OCI-LY1 (cell line): ENCODE data around the gene FUBP1.

ENCODE experiments used
- H2AFZ ChIP-seq: fragments of 200-600 bp; sonication (generic), shearing (Covaris generic); 2 replicates; pipeline ENCODE4 v1.6.0; 2014; ENCODE audit warnings: antibody characterized with exemption, mild to moderate bottlenecking, low read length
- H3F3A ChIP-seq: fragments of 200-600 bp; sonication (generic), shearing (Covaris generic); 2 replicates; pipeline ENCODE4 v1.6.0; 2014; ENCODE audit warnings: mild to moderate bottlenecking, antibody characterized with exemption, low read length, moderate library complexity; ENCODE audit not compliant: insufficient read depth
- H3K27ac ChIP-seq: fragments of 200-600 bp; sonication (generic); 2 replicates; pipeline ENCODE4 v1.5.1; 2014; ENCODE audit warnings: low read length, mixed run types, mild to moderate bottlenecking, low read depth; ENCODE audit not compliant: poor library complexity, severe bottlenecking
- H3K27me3 ChIP-seq: fragments of 200-600 bp; sonication (generic); 2 replicates; pipeline ENCODE4 v1.6.0; 2014; ENCODE audit warnings: antibody characterized with exemption, mild to moderate bottlenecking, low read length, moderate library complexity; ENCODE audit not compliant: insufficient read depth
- H3K36me3 ChIP-seq: fragments of 200-600 bp; sonication (generic); 2 replicates; pipeline ENCODE4 v1.6.1; 2014; ENCODE audit warnings: mild to moderate bottlenecking, antibody characterized with exemption, low read length, moderate library complexity, mixed read lengths; ENCODE audit not compliant: insufficient read depth
- H3K4me1 ChIP-seq: fragments of 200-600 bp; sonication (generic); 2 replicates; pipeline ENCODE4 v1.5.1; 2014; ENCODE audit warnings: mild to moderate bottlenecking, low read length, moderate library complexity; ENCODE audit not compliant: insufficient read depth, severe bottlenecking
- H3K4me2 ChIP-seq: fragments of 200-600 bp; sonication (generic), shearing (Covaris generic); 2 replicates; pipeline ENCODE4 v1.6.1; 2014; ENCODE audit warnings: low read length
- H3K4me3 ChIP-seq: fragments of 200-600 bp; sonication (generic); 2 replicates; pipeline ENCODE4 v1.5.1; 2014; ENCODE audit warnings: low read length, low read depth, mild to moderate bottlenecking, mixed read lengths; ENCODE audit not compliant: poor library complexity, severe bottlenecking
- H3K79me2 ChIP-seq: fragments of 200-600 bp; shearing (Covaris generic); 2 replicates; pipeline ENCODE4 v1.6.1; 2016; ENCODE audit warnings: mixed run types, low read length, mixed read lengths; ENCODE audit not compliant: insufficient read depth
- H3K9ac ChIP-seq: fragments of 200-600 bp; sonication (generic), shearing (Covaris generic); 2 replicates; pipeline ENCODE4 v1.6.1; 2014; ENCODE audit warnings: mild to moderate bottlenecking, low read length, mixed read lengths
- H3K9me2 ChIP-seq: fragments of 200-600 bp; sonication (generic), shearing (Covaris generic); 2 replicates; pipeline ENCODE4 v1.6.1; 2014; ENCODE audit warnings: low read depth, mild to moderate bottlenecking, low read length, mixed read lengths
- H3K9me3 ChIP-seq: fragments of 200-600 bp; shearing (Covaris generic); 2 replicates; pipeline ENCODE4 v1.6.1; 2014; ENCODE audit warnings: low read length, mixed read lengths
- H4K20me1 ChIP-seq: fragments of 200-600 bp; sonication (generic), shearing (Covaris generic); 2 replicates; pipeline ENCODE4 v1.6.0; 2016; ENCODE audit warnings: mild to moderate bottlenecking, low read length; ENCODE audit not compliant: insufficient read depth
- CTCF ChIP-seq: fragments of 200-600 bp; sonication (generic), shearing (Covaris generic); IDR thresholded peaks from 2 replicates; pipeline ENCODE4 v1.5.1; 2017; ENCODE audit warnings: mild to moderate bottlenecking, antibody characterized with exemption, low read length, moderate library complexity, mixed read lengths
- EZH2 ChIP-seq: fragments of 200-600 bp; sonication (generic), shearing (Covaris generic); IDR thresholded peaks from 2 replicates; pipeline ENCODE4 v1.8.0; 2017; ENCODE audit warnings: borderline replicate concordance, mixed run types, mild to moderate bottlenecking, antibody characterized with exemption, low read length, moderate library complexity, mixed read lengths

Gene FUBP1

GRCh38 chr1:77938651-77939050 lies 40.2 kb downstream of the FUBP1 start:
- H3K9me2 ChIP-seq = no peaks in the 10 kb centered on the region
- no peak overlapping the region for H3K4me2 ChIP-seq
- peaks cover 19% of the 10 kb centered on the region for H3K36me3 ChIP-seq
- H3K27ac ChIP-seq = no peak overlapping the region
- H4K20me1 ChIP-seq = no peaks in the 10 kb centered on the region
- H3F3A ChIP-seq = no peaks in the 10 kb centered on the region
- H3K9me3 ChIP-seq = no peaks in the 10 kb centered on the region
- no peak overlapping the region for H3K9ac ChIP-seq
- no peak overlapping the region for H2AFZ ChIP-seq
- H3K4me3 ChIP-seq = no peak overlapping the region
- TF ChIP-seq EZH2 (no peak), CTCF (no peak)
- H3K4me1 ChIP-seq = no peaks in the 10 kb centered on the region
- no peaks in the 10 kb centered on the region for H3K79me2 ChIP-seq
- H3K27me3 ChIP-seq = no peaks in the 10 kb centered on the region

- H3K9ac ChIP-seq = no peak overlapping the region
- no peaks in the 10 kb centered on the region for H3K9me3 ChIP-seq
- H3K27me3 ChIP-seq = 0 out of 2 replicates have a peak, but pooled peaks cover 4% of the 10 kb centered on the region
- no peaks in the 10 kb centered on the region for H3K9me2 ChIP-seq
- H2AFZ ChIP-seq = no peak overlapping the region
- H3K4me2 ChIP-seq = no peak overlapping the region
- H3K27ac ChIP-seq = no peak overlapping the region
- no peaks in the 10 kb centered on the region for H3K4me1 ChIP-seq
- no peaks in the 10 kb centered on the region for H4K20me1 ChIP-seq
- TF ChIP-seq EZH2 (no peak), CTCF (no peak)
- no peaks in the 10 kb centered on the region for H3F3A ChIP-seq
- H3K79me2 ChIP-seq = no peaks in the 10 kb centered on the region
- H3K36me3 ChIP-seq = no peaks in the 10 kb centered on the region
- no peak overlapping the region for H3K4me3 ChIP-seq
Observed at GRCh38 chr1:77929806-77930205, 49.1 kb downstream of the FUBP1 start.

- no peak for TF ChIP-seq EZH2
- TF ChIP-seq CTCF = no peak
- Histone ChIP-seq H3F3A (no peaks in the 10 kb centered on the region), H3K27ac (no peak overlapping the region), H3K9me3 (no peaks in the 10 kb centered on the region), H3K4me3 (no peak overlapping the region), H3K4me1 (no peaks in the 10 kb centered on the region), H3K27me3 (0 out of 2 replicates have a peak, but pooled peaks cover 4% of the 10 kb centered on the region), H3K9me2 (no peaks in the 10 kb centered on the region), H3K9ac (no peak overlapping the region), H4K20me1 (no peaks in the 10 kb centered on the region), H3K4me2 (no peak overlapping the region), H3K36me3 (no peaks in the 10 kb centered on the region), H3K79me2 (no peaks in the 10 kb centered on the region), H2AFZ (no peak overlapping the region)
Observed at GRCh38 chr1:77927414-77927813, 51.5 kb downstream of the FUBP1 start.
